Kidney (tissue), 14 donors: Measurements from ENCODE around the gene OR5B21. TPM values are rescaled to one million over a fixed set of nuclear protein-coding genes. Genes with fewer than 3 reads are reported as not detected.

Experiments used
- DNase-seq, 5 donors: peaks; one replicate each; pipeline ENCODE4 v3.0.0-alpha.2; 2013 to 2020
- FAIRE-seq: peaks from 2 replicates; lab custom pipeline; 2012; peaks lifted over from hg19 to GRCh38; lab: Jason Lieb, UNC
- H3K27ac ChIP-seq, 2 donors: one replicate each; pipeline ENCODE4 v1.7.0; 2013; ENCODE audit warnings: low read depth in 2 of 2, low read length in 2 of 2, inconsistent platforms in 1 of 2
- H3K27me3 ChIP-seq: one replicate; pipeline ENCODE4 v1.7.1; 2013; ENCODE audit warnings: low read length, inconsistent platforms; ENCODE audit not compliant: control insufficient read depth, insufficient read depth
- H3K36me3 ChIP-seq, 3 donors: one replicate each; pipeline versions ENCODE4 v1.7.0 to v1.7.1; 2013; ENCODE audit warnings: low read length in 3 of 3, control low read depth in 1 of 3, inconsistent platforms in 1 of 3; ENCODE audit not compliant: insufficient read depth in 3 of 3, control insufficient read depth in 2 of 3
- H3K4me1 ChIP-seq, 3 donors: one replicate each; pipeline versions ENCODE4 v1.7.0 to v1.7.1; 2013; ENCODE audit warnings: low read length in 3 of 3, inconsistent platforms in 1 of 3, low read depth in 1 of 3; ENCODE audit not compliant: control insufficient read depth in 2 of 3, insufficient read depth in 2 of 3
- H3K4me3 ChIP-seq, 3 donors: one replicate each; pipeline versions ENCODE4 v1.7.0 to v1.8.1; 2013; ENCODE audit warnings: low read length in 3 of 3, control low read depth in 1 of 3, inconsistent platforms in 1 of 3
- H3K9ac ChIP-seq, 3 donors: one replicate each; pipeline versions ENCODE4 v1.7.0 to v1.7.1; 2013; ENCODE audit warnings: low read length in 3 of 3, control low read depth in 1 of 3, inconsistent platforms in 1 of 3
- H3K9me3 ChIP-seq, 3 donors: one replicate each; pipeline versions ENCODE4 v1.7.0 to v1.7.1; 2013; ENCODE audit warnings: low read length in 3 of 3, control low read depth in 1 of 3, inconsistent platforms in 1 of 3; ENCODE audit not compliant: control insufficient read depth in 2 of 3, insufficient read depth in 1 of 3
- CTCF ChIP-seq: IDR thresholded peaks from 3 replicates; pipeline ENCODE4 v1.5.1; 2012; ENCODE audit warnings: mild to moderate bottlenecking, moderate library complexity, borderline replicate concordance; ENCODE audit not compliant: insufficient read depth; ENCODE audit errors: extremely low read depth
- intact Hi-C: fragments of 100-400 bp; cut with DNase I; formaldehyde crosslinking; loops from one replicate; pipeline ENCODE4 v1.11.1; 2022
- polyA plus RNA-seq: library from polyadenylated mRNA; stranded (reverse); fragments of 350-450 nt; fragmentation: Illumina TruSeq; extraction: RNeasy Lipid Tissue Mini Kit (QIAGEN cat#74804); gene quantifications from one replicate; pipeline ENCODE4 v1.2.3, GENCODE V29; 2014; ENCODE audit warnings: low read depth, low replicate concordance; ENCODE audit not compliant: insufficient read depth
- total RNA-seq: library from RNA; stranded (reverse); fragmentation: NEBNext Ultra II Directional; extraction: Animal tissue kit (Norgen Biotek cat#: 25700); gene quantifications from one replicate; pipeline ENCODE4 v1.2.1, GENCODE V29; 2021
- donor health status: control.
- donor health status: control.
- donor health status: control.
- donor health status: control.
- donor health status: control.
- donor health status: DM: yes; HTN: yes; CAD: no.
- donor health status: Normal renal cell carcinoma (clear cell type).

OR5B21 gene
- total and polyA plus RNA-seq, 2 donors from 2014 or later: not detected

- H3K4me3 ChIP-seq: no peak overlapping the region
- no peak overlapping the region for H3K9ac ChIP-seq
- no peaks in the 10 kb centered on the region for H3K9me3 ChIP-seq
- no peak overlapping the region for H3K27ac ChIP-seq
- intact Hi-C loops: no loop called here
- H3K36me3 ChIP-seq: no peaks in the 10 kb centered on the region
- H3K27me3 ChIP-seq: no peaks in the 10 kb centered on the region
- DNase-seq (no peak), FAIRE-seq (no peak)
- no peak for TF ChIP-seq CTCF
- H3K4me1 ChIP-seq: no peaks in the 10 kb centered on the region
Observed at GRCh38 chr11:58494101-58494500, 13.8 kb downstream of the OR5B21 start.

- FAIRE-seq: no peak
- no peak overlapping the region for H3K4me3 ChIP-seq
- intact Hi-C loops: no loop called here
Observed at GRCh38 chr11:58493676-58494075, 14.2 kb downstream of the OR5B21 start.

GRCh38 chr11:58490827-58491226 is 17.1 kb downstream of the OR5B21 start:
- FAIRE-seq (no peak), DNase-seq (no peak)
- Histone ChIP-seq H3K36me3 (no peaks in the 10 kb centered on the region), H3K27me3 (no peaks in the 10 kb centered on the region), H3K27ac (no peak overlapping the region), H3K4me1 (no peaks in the 10 kb centered on the region), H3K9ac (no peak overlapping the region), H3K4me3 (no peak overlapping the region), H3K9me3 (no peaks in the 10 kb centered on the region)
- TF ChIP-seq CTCF: no peak
- intact Hi-C loops: no loop called here

More at GRCh38 chr11:58493676-58494075, 14.2 kb downstream of the OR5B21 start:
- H3K36me3 ChIP-seq: no peaks in the 10 kb centered on the region
- H3K27me3 ChIP-seq: no peaks in the 10 kb centered on the region
- no peak overlapping the region for H3K27ac ChIP-seq
- no peak for DNase-seq
- no peaks in the 10 kb centered on the region for H3K9me3 ChIP-seq
- TF ChIP-seq CTCF: no peak
- no peak overlapping the region for H3K9ac ChIP-seq
- H3K4me1 ChIP-seq: no peaks in the 10 kb centered on the region

GRCh38 chr11:58487170-58487569 is 20.7 kb downstream of the OR5B21 start:
- no peak for TF ChIP-seq CTCF
- no peaks in the 10 kb centered on the region for H3K36me3 ChIP-seq
- no peak for FAIRE-seq
- no peak overlapping the region for H3K4me3 ChIP-seq
- no peaks in the 10 kb centered on the region for H3K4me1 ChIP-seq
- DNase-seq: no peak
- no peaks in the 10 kb centered on the region for H3K27me3 ChIP-seq
- H3K9ac ChIP-seq: no peak overlapping the region
- H3K9me3 ChIP-seq: no peaks in the 10 kb centered on the region
- intact Hi-C loops: no loop called here
- H3K27ac ChIP-seq: no peak overlapping the region
